ENCODE data around the gene DMBT1. TPM values are rescaled to one million over a fixed set of nuclear protein-coding genes. Genes with fewer than 3 reads are reported as not detected.
A peak's percentile ranks its signal among the peaks of the same experiment; 100 is the strongest.

DMBT1 gene
- total RNA-seq, 2 experiments from 2014 or later = not detected

DNA sequence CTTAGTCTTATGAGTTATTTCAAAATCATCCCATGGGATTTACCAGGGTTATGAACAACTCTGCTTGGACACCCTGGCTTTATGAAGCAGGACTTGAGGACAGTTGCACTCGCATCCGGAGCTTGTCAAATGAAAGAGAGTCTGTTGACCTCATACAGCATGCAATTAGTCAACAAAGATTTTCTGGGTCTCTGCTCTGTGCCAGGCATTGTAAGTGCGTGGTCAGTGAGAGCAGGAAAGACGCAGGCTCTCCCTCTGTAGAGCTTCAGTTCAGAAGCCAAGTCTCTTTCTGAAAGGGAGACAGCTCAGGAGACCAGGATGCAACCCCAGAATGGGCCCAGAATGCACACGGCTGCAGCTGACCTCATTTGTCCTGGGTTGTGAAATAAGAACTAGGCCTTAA, 45.5 kb upstream of the DMBT1 start:
- no peaks in the 10 kb centered on the region for H3K9me3 Mint-ChIP-seq
- H3K9me3 ChIP-seq (ENCODE audit: control insufficient read depth in 1 of 2, insufficient read depth in 1 of 2, low read length in 2 of 2) = no peaks in the 10 kb centered on the region
- no peak for DNase-seq
- no peaks in the 10 kb centered on the region for H3K27me3 ChIP-seq (ENCODE audit: control insufficient read depth in 1 of 2, insufficient read depth in 2 of 2, low read length in 2 of 2)
- H3K27ac ChIP-seq (ENCODE audit: low read depth in 1 of 2, low read length in 2 of 2) = no peak overlapping the region
- ChIA-PET POLR2A (no interaction called here), CTCF (interaction anchor here (1.0 to 1.6 kb wide), 2 partner anchors 18 to 51 kb away, joined by 5 to 7 read pairs; no protein-coding TSS in a partner anchor)
- H3K36me3 ChIP-seq (ENCODE audit: insufficient read depth, low read length) = no peaks in the 10 kb centered on the region
- H3K27ac Mint-ChIP-seq = no peak overlapping the region
- ATAC-seq (ENCODE audit: poor library complexity) = no peak
- no peak overlapping the region for H3K4me3 Mint-ChIP-seq
- no peaks in the 10 kb centered on the region for H3K36me3 Mint-ChIP-seq (ENCODE audit: low read depth)
- TF ChIP-seq, protein P1, sequence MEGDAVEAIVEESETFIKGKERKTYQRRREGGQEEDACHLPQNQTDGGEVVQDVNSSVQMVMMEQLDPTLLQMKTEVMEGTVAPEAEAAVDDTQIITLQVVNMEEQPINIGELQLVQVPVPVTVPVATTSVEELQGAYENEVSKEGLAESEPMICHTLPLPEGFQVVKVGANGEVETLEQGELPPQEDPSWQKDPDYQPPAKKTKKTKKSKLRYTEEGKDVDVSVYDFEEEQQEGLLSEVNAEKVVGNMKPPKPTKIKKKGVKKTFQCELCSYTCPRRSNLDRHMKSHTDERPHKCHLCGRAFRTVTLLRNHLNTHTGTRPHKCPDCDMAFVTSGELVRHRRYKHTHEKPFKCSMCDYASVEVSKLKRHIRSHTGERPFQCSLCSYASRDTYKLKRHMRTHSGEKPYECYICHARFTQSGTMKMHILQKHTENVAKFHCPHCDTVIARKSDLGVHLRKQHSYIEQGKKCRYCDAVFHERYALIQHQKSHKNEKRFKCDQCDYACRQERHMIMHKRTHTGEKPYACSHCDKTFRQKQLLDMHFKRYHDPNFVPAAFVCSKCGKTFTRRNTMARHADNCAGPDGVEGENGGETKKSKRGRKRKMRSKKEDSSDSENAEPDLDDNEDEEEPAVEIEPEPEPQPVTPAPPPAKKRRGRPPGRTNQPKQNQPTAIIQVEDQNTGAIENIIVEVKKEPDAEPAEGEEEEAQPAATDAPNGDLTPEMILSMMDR (IDR thresholded peaks at IDR 0.05) = no peak
- intact Hi-C loops (cut with DNase I, micrococcal nuclease) = no loop called here
- H3K4me1 Mint-ChIP-seq (ENCODE audit: low read depth) = peaks cover 32% of the 10 kb centered on the region
- peaks cover 41% of the 10 kb centered on the region for H3K4me1 ChIP-seq (ENCODE audit: insufficient read depth, low read length)
- no peak overlapping the region for H3K4me3 ChIP-seq (ENCODE audit: low read length)
- no peaks in the 10 kb centered on the region for H3K27me3 Mint-ChIP-seq

DNA sequence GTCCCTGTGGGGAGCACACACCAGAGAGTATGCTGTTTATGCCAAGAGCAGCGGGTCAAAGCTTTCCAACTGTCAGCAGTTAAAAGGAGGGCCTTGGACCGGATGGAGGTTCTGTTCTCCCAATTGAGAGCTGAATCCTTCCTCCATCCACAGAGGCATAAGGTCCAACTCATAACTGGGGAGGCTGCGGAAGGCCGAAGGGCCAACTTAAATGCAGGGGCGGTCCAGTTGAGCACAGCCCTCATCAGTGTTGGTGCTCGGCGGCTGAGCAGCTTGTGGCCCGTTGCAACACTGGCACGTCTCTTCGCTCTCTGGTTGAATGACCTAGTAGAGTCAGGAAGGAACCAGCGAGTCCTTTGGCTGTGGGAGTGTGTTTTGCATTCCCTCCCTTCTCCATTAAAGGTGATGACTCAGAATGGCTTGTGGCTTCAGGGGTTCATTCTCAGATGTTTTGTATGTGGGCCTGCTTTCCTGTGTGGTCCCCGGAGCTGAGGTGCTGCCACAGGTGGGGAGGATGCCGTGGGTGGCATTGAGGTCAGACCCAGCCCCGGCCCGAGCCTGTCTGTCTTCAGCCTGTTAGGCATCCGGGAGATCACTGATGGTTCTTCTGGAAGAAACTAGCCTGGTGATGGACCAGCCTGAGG, 44.8 kb upstream of the DMBT1 start:
- ChIA-PET CTCF (interaction anchor here (1.0 kb wide), 1 partner anchor 50 kb away, joined by 7 read pairs; no protein-coding TSS in a partner anchor), POLR2A (interaction anchor here (1.0 to 1.4 kb wide), 2 partner anchors 12 to 26 kb away, joined by 3 read pairs; no protein-coding TSS in a partner anchor)
- peak overlapping the region; percentile 40 for H3K27ac Mint-ChIP-seq
- no peaks in the 10 kb centered on the region for H3K36me3 ChIP-seq (ENCODE audit: insufficient read depth, low read length)
- ATAC-seq (ENCODE audit: poor library complexity) (peak; percentile 91), DNase-seq (peak; percentile 28 to 85 (median 52))
- intact Hi-C loops (cut with DNase I, micrococcal nuclease) = no loop called here
- no peaks in the 10 kb centered on the region for H3K27me3 Mint-ChIP-seq
- H3K27ac ChIP-seq (ENCODE audit: low read depth in 1 of 2, low read length in 2 of 2) = no peak overlapping the region
- no peaks in the 10 kb centered on the region for H3K9me3 Mint-ChIP-seq
- TF ChIP-seq, protein P1 (IDR thresholded peaks at IDR 0.05) = no peak
- H3K4me1 ChIP-seq (ENCODE audit: insufficient read depth, low read length) = peaks cover 41% of the 10 kb centered on the region
- H3K4me1 Mint-ChIP-seq (ENCODE audit: low read depth) = peaks cover 32% of the 10 kb centered on the region
- H3K4me3 ChIP-seq (ENCODE audit: low read length) = no peak overlapping the region
- no peaks in the 10 kb centered on the region for H3K36me3 Mint-ChIP-seq (ENCODE audit: low read depth)
- H3K27me3 ChIP-seq (ENCODE audit: control insufficient read depth in 1 of 2, insufficient read depth in 2 of 2, low read length in 2 of 2) = no peaks in the 10 kb centered on the region
- H3K4me3 Mint-ChIP-seq = no peak overlapping the region
- H3K9me3 ChIP-seq (ENCODE audit: control insufficient read depth in 1 of 2, insufficient read depth in 1 of 2, low read length in 2 of 2) = no peaks in the 10 kb centered on the region

DNA sequence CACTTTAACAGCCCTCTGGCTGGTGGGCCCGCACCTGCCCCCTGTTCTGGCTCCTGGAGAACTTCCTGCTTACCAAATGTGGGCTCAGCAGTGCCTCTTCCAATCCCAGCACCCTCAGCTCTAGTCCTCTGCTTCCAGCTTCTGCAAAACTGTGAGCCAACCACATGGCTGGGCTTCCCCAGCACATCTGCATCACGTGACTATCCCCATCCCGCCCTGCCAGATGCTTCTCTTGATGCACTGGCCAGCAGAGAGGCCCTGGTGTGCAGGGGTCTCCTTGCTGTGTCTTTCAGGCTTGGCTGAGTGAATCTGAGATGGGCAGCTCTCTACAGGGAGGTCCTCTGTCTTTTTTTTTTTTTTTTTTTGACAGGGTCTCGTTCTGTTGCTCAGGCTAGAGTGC, 43.8 kb upstream of the DMBT1 start:
- DNase-seq (no peak), ATAC-seq (ENCODE audit: poor library complexity) (no peak)
- no peak overlapping the region for H3K27ac ChIP-seq (ENCODE audit: low read depth in 1 of 2, low read length in 2 of 2)
- no peaks in the 10 kb centered on the region for H3K27me3 ChIP-seq (ENCODE audit: control insufficient read depth in 1 of 2, insufficient read depth in 2 of 2, low read length in 2 of 2)
- no peaks in the 10 kb centered on the region for H3K9me3 ChIP-seq (ENCODE audit: control insufficient read depth in 1 of 2, insufficient read depth in 1 of 2, low read length in 2 of 2)
- no peaks in the 10 kb centered on the region for H3K36me3 Mint-ChIP-seq (ENCODE audit: low read depth)
- H3K4me1 Mint-ChIP-seq (ENCODE audit: low read depth) = peaks cover 32% of the 10 kb centered on the region
- ChIA-PET POLR2A (interaction anchor here (1.4 kb wide), 1 partner anchor 13 kb away, joined by 3 read pairs; no protein-coding TSS in a partner anchor), CTCF (no interaction called here)
- peaks cover 41% of the 10 kb centered on the region for H3K4me1 ChIP-seq (ENCODE audit: insufficient read depth, low read length)
- no peaks in the 10 kb centered on the region for H3K27me3 Mint-ChIP-seq
- TF ChIP-seq, protein P1 (IDR thresholded peaks at IDR 0.05) = no peak
- peak overlapping the region; percentile 15 for H3K4me3 Mint-ChIP-seq
- intact Hi-C loops (cut with DNase I, micrococcal nuclease) = no loop called here
- no peaks in the 10 kb centered on the region for H3K9me3 Mint-ChIP-seq
- H3K27ac Mint-ChIP-seq = peak overlapping the region; percentile 40
- H3K4me3 ChIP-seq (ENCODE audit: low read length) = no peak overlapping the region
- H3K36me3 ChIP-seq (ENCODE audit: insufficient read depth, low read length) = no peaks in the 10 kb centered on the region

Data from CD4-positive, alpha-beta T cell (primary cell).